Mesenchymal stem cell (in vitro differentiated cells and primary cell): ENCODE results near the gene NDUFS6.

Source experiments
- DNase-seq: peaks from one replicate; pipeline ENCODE4 v3.0.0-alpha.2; 2013
- H2AFZ ChIP-seq: one replicate; pipeline ENCODE4 v1.6.1; 2013; ENCODE audit warnings: low read depth, mild to moderate bottlenecking, control low read depth, inconsistent platforms, low read length, moderate library complexity
- H2AK5ac ChIP-seq: 2 replicates; pipeline ENCODE4 v1.6.1; 2013; ENCODE audit warnings: low read length, moderate library complexity, mild to moderate bottlenecking, inconsistent platforms; ENCODE audit not compliant: severe bottlenecking
- H2BK120ac ChIP-seq: one replicate; pipeline ENCODE4 v1.6.1; 2013; ENCODE audit warnings: low read depth, mild to moderate bottlenecking, inconsistent platforms, low read length, moderate library complexity
- H2BK12ac ChIP-seq, 2 experiments: one replicate each; pipeline ENCODE4 v1.6.1; 2013; ENCODE audit warnings: inconsistent platforms in 2 of 2, low read length in 2 of 2, mild to moderate bottlenecking in 2 of 2, moderate library complexity in 2 of 2, control low read depth in 1 of 2
- H2BK15ac ChIP-seq: one replicate; pipeline ENCODE4 v1.6.1; 2013; ENCODE audit warnings: mild to moderate bottlenecking, low read depth, inconsistent platforms; ENCODE audit not compliant: poor library complexity, severe bottlenecking
- H2BK5ac ChIP-seq: 2 replicates; pipeline ENCODE4 v1.6.1; 2013; ENCODE audit warnings: low read depth, mild to moderate bottlenecking, low read length, control low read depth, inconsistent platforms; ENCODE audit not compliant: poor library complexity, severe bottlenecking
- H3K14ac ChIP-seq, 2 experiments: one replicate each; pipeline ENCODE4 v1.6.1; 2013; ENCODE audit warnings: inconsistent platforms in 2 of 2, low read length in 2 of 2, control low read depth in 1 of 2, mild to moderate bottlenecking in 1 of 2, moderate library complexity in 1 of 2
- H3K18ac ChIP-seq, 2 experiments: one replicate each; pipeline ENCODE4 v1.6.1; 2013; ENCODE audit warnings: inconsistent platforms in 2 of 2, low read length in 2 of 2, control low read depth in 1 of 2, low read depth in 1 of 2, mild to moderate bottlenecking in 1 of 2
- H3K23ac ChIP-seq, 2 experiments: one replicate each; pipeline ENCODE4 v1.6.1; 2013; ENCODE audit warnings: inconsistent platforms in 2 of 2, low read length in 2 of 2, mild to moderate bottlenecking in 2 of 2, moderate library complexity in 2 of 2, control low read depth in 1 of 2
- H3K27ac ChIP-seq: 2 replicates; pipeline ENCODE4 v1.5.1; 2013; ENCODE audit warnings: mild to moderate bottlenecking, moderate library complexity, low read length, control low read depth, inconsistent platforms; ENCODE audit not compliant: poor library complexity, severe bottlenecking
- H3K27me3 ChIP-seq, 2 experiments: 2 replicates each; pipeline versions ENCODE4 v1.6.1 to v1.7.0; 2013; ENCODE audit warnings: low read length in 2 of 2, mild to moderate bottlenecking in 2 of 2, moderate library complexity in 2 of 2, control low read depth in 1 of 2, inconsistent platforms in 1 of 2; ENCODE audit not compliant: control insufficient read depth in 1 of 2, insufficient read depth in 1 of 2
- H3K36me3 ChIP-seq, 2 experiments: 2 replicates each; pipeline versions ENCODE4 v1.6.1 to v1.7.0; 2013; ENCODE audit warnings: low read length in 2 of 2, control low read depth in 1 of 2, inconsistent platforms in 1 of 2, low read depth in 1 of 2, mild to moderate bottlenecking in 1 of 2; ENCODE audit not compliant: insufficient read depth in 2 of 2, control insufficient read depth in 1 of 2
- H3K4ac ChIP-seq, 2 experiments: one replicate each; pipeline ENCODE4 v1.6.1; 2013; ENCODE audit warnings: inconsistent platforms in 2 of 2, low read length in 2 of 2, mild to moderate bottlenecking in 2 of 2, moderate library complexity in 2 of 2, control low read depth in 1 of 2, low read depth in 1 of 2
- H3K4me1 ChIP-seq: 2 replicates; pipeline ENCODE4 v1.6.1; 2013; ENCODE audit warnings: low read depth, low read length, control low read depth; ENCODE audit not compliant: control insufficient read depth, insufficient read depth
- H3K4me2 ChIP-seq: 2 replicates; pipeline ENCODE4 v1.6.1; 2013; ENCODE audit warnings: low read length, mild to moderate bottlenecking, inconsistent platforms; ENCODE audit not compliant: poor library complexity, severe bottlenecking
- H3K4me3 ChIP-seq, 2 experiments: 2 replicates each; pipeline versions ENCODE4 v1.5.1 to v1.7.0; 2013; ENCODE audit warnings: low read length in 2 of 2, mild to moderate bottlenecking in 2 of 2, control low read depth in 1 of 2, low read depth in 1 of 2; ENCODE audit not compliant: insufficient read depth in 1 of 2
- H3K79me1 ChIP-seq: replicated peaks from 2 replicates; pipeline ENCODE4 v1.6.1; 2013; ENCODE audit warnings: mild to moderate bottlenecking, control low read depth, low read length, inconsistent platforms; ENCODE audit not compliant: poor library complexity, severe bottlenecking
- H3K9ac ChIP-seq: 2 replicates; pipeline ENCODE4 v1.7.0; 2013; ENCODE audit warnings: mild to moderate bottlenecking, low read length, moderate library complexity
- H3K9me3 ChIP-seq: 2 replicates; pipeline ENCODE4 v1.7.0; 2013; ENCODE audit warnings: mild to moderate bottlenecking, low read length; ENCODE audit not compliant: control insufficient read depth
- H4K8ac ChIP-seq: one replicate; pipeline ENCODE4 v1.6.1; 2013; ENCODE audit warnings: inconsistent platforms, mild to moderate bottlenecking, low read length, moderate library complexity
- H4K91ac ChIP-seq: one replicate; pipeline ENCODE4 v1.6.1; 2013; ENCODE audit warnings: mild to moderate bottlenecking, low read length, inconsistent platforms
- WGBS: methylation state at CpG from one replicate; pipeline ENCODE4 v1.1.7; 2013; ENCODE audit warnings: mixed read lengths; 5-methylcytosine and 5-hydroxymethylcytosine counted together

NDUFS6 gene

GRCh38 chr5:1776831-1777230 lies 24.4 kb upstream of the NDUFS6 start:
- Histone ChIP-seq H2BK15ac (no peak overlapping the region), H3K23ac (no peak overlapping the region), H2AFZ (no peak overlapping the region), H4K91ac (no peak overlapping the region), H3K9me3 (no peaks in the 10 kb centered on the region), H3K27me3 (peaks cover 8 to 25% of the 10 kb centered on the region in 2 experiments), H2BK120ac (no peak overlapping the region), H3K36me3 (no peaks in the 10 kb centered on the region), H3K14ac (no peak overlapping the region), H2BK12ac (no peak overlapping the region), H2AK5ac (no peak overlapping the region), H3K79me1 (no peaks in the 10 kb centered on the region), H3K4me1 (no peaks in the 10 kb centered on the region), H3K4me3 (no peak overlapping the region), H3K9ac (no peak overlapping the region), H4K8ac (no peak overlapping the region), H2BK5ac (no peak overlapping the region), H3K4ac (no peak overlapping the region), H3K4me2 (no peak overlapping the region), H3K18ac (no peak overlapping the region), H3K27ac (no peak overlapping the region)
- WGBS = 85% methylated on average over 6 of the region's 6 CpGs
- DNase-seq = no peak

GRCh38 chr5:1777281-1778137 lies 23.7 kb upstream of the NDUFS6 start:
- Histone ChIP-seq H3K9ac (no peak overlapping the region), H3K27me3 (peaks cover 10 to 24% of the 10 kb centered on the region in 2 experiments), H2AK5ac (no peak overlapping the region), H3K4me2 (no peak overlapping the region), H3K23ac (no peak overlapping the region), H2BK120ac (no peak overlapping the region), H2BK12ac (no peak overlapping the region), H3K9me3 (no peaks in the 10 kb centered on the region), H3K14ac (no peak overlapping the region), H4K91ac (no peak overlapping the region), H3K36me3 (no peaks in the 10 kb centered on the region), H3K79me1 (no peaks in the 10 kb centered on the region), H4K8ac (no peak overlapping the region), H2BK15ac (no peak overlapping the region), H2BK5ac (no peak overlapping the region), H3K18ac (no peak overlapping the region), H2AFZ (no peak overlapping the region), H3K4ac (no peak overlapping the region), H3K27ac (no peak overlapping the region), H3K4me3 (no peak overlapping the region), H3K4me1 (no peaks in the 10 kb centered on the region)
- WGBS = 95% methylated on average over 31 of the region's 31 CpGs
- no peak for DNase-seq

GRCh38 chr5:1778138-1779020 lies 22.8 kb upstream of the NDUFS6 start:
- no peak overlapping the region for H3K4ac ChIP-seq
- H3K18ac ChIP-seq = no peak overlapping the region
- H3K9me3 ChIP-seq = no peaks in the 10 kb centered on the region
- H3K4me1 ChIP-seq = peaks cover 6% of the 10 kb centered on the region
- no peak overlapping the region for H4K91ac ChIP-seq
- no peak for DNase-seq
- no peaks in the 10 kb centered on the region for H3K36me3 ChIP-seq
- no peak overlapping the region for H2AK5ac ChIP-seq
- H3K14ac ChIP-seq = no peak overlapping the region
- H3K4me3 ChIP-seq = no peak overlapping the region
- H3K23ac ChIP-seq = no peak overlapping the region
- no peaks in the 10 kb centered on the region for H3K79me1 ChIP-seq
- H2BK12ac ChIP-seq = no peak overlapping the region
- H2BK120ac ChIP-seq = no peak overlapping the region
- peaks cover 10 to 24% of the 10 kb centered on the region in 2 experiments for H3K27me3 ChIP-seq
- no peak overlapping the region for H2BK5ac ChIP-seq
- no peak overlapping the region for H2AFZ ChIP-seq
- H3K9ac ChIP-seq = no peak overlapping the region
- H4K8ac ChIP-seq = no peak overlapping the region
- no peak overlapping the region for H2BK15ac ChIP-seq
- no peak overlapping the region for H3K4me2 ChIP-seq
- no peak overlapping the region for H3K27ac ChIP-seq
- 83% methylated on average over 17 of the region's 19 CpGs for WGBS

- no peak overlapping the region for H2BK15ac ChIP-seq
- no peak overlapping the region for H3K4ac ChIP-seq
- no peak overlapping the region for H3K27ac ChIP-seq
- no peaks in the 10 kb centered on the region for H3K79me1 ChIP-seq
- no peaks in the 10 kb centered on the region for H3K36me3 ChIP-seq
- H3K14ac ChIP-seq = no peak overlapping the region
- no peak overlapping the region for H3K9ac ChIP-seq
- DNase-seq = no peak
- WGBS = 91% methylated on average over 32 of the region's 32 CpGs
- no peak overlapping the region for H2BK120ac ChIP-seq
- H3K23ac ChIP-seq = no peak overlapping the region
- H3K27me3 ChIP-seq = peaks cover 12 to 28% of the 10 kb centered on the region in 2 experiments
- no peak overlapping the region for H3K18ac ChIP-seq
- H4K8ac ChIP-seq = no peak overlapping the region
- H3K4me3 ChIP-seq = no peak overlapping the region
- H3K4me2 ChIP-seq = no peak overlapping the region
- no peak overlapping the region for H2AFZ ChIP-seq
- H2BK12ac ChIP-seq = no peak overlapping the region
- no peak overlapping the region for H4K91ac ChIP-seq
- peaks cover 6% of the 10 kb centered on the region for H3K4me1 ChIP-seq
- H2BK5ac ChIP-seq = no peak overlapping the region
- H3K9me3 ChIP-seq = no peaks in the 10 kb centered on the region
- H2AK5ac ChIP-seq = no peak overlapping the region
Observed at GRCh38 chr5:1779021-1779680, 22.1 kb upstream of the NDUFS6 start.
